HG02571 (cell line): ENCODE data around the gene TNNT1.
"Not testable (repeated sequence)": the region's sequence is repeated elsewhere in the genome, so short reads cannot be mapped to it uniquely, and the experiment has no call there.

Experiments
- ATAC-seq: cut with Tn5 transposase; IDR thresholded peaks from one replicate; pipeline ENCODE4 v1.9.1; 2021; ENCODE audit warnings: mild to moderate bottlenecking, moderate library complexity; ENCODE audit not compliant: unreplicated experiment

Gene TNNT1, protein sequence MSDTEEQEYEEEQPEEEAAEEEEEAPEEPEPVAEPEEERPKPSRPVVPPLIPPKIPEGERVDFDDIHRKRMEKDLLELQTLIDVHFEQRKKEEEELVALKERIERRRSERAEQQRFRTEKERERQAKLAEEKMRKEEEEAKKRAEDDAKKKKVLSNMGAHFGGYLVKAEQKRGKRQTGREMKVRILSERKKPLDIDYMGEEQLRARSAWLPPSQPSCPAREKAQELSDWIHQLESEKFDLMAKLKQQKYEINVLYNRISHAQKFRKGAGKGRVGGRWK

GRCh38 chr19:55149078-55150003, at the start of gene TNNT1:
Gene TNNT1, minus strand, starts transcription at chr19:55149206. Its CDS starts 2,049 bp downstream, at chr19:55147157.
- no peak for ATAC-seq

DNA sequence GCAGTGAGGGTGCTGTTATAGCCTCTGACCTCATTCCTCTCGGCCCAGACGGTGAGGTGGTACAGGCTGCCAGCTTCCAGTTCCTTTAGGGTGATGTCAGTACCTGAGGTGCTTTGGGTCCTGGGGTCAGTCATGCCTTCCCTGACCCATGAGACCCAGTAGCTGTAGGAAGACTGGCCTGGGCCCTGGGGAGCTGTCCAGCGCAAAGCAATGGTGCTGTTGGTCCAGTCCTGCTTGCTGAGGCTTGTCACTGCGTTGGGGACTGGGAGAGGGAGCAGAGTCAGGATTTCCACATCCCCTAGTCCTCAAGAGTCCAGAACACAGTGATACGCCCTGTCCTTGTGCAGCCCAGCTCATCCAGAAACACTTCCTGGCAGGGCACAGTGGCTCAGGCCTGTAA, 49.6 kb upstream of the TNNT1 start:
- ATAC-seq, result no peak

- no peak for ATAC-seq
Measured at GRCh38 chr19:55197528-55197927, 48.5 kb upstream of the TNNT1 start.

GRCh38 chr19:55196803-55197202, 47.8 kb upstream of the TNNT1 start:
- no peak for ATAC-seq

- no peak for ATAC-seq
Measured at GRCh38 chr19:55193481-55193880, 44.5 kb upstream of the TNNT1 start.

DNA sequence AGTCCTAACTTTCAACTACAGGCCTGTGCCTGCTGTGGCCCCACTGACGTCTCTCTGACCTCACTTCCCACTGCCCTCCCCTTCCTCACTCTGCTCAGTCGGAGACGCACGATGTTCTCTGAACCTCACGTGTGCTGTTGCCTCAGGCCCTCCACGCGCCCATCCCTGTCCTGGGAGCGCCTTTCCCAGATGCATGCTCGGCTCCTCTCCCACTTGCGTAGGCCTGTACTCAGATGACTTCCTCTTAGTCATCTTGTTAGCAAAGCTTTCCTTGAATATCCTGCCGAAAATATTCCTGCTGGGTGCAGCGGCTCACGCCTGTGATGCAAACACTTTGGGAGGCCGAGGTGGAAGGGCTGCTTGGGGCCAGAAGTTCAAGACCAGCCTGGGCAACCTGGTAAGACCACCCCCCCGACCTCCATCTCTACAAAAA, 40.4 kb upstream of the TNNT1 start:
- no peak for ATAC-seq

GRCh38 chr19:55188625-55189024, 39.6 kb upstream of the TNNT1 start:
- no peak for ATAC-seq

DNA sequence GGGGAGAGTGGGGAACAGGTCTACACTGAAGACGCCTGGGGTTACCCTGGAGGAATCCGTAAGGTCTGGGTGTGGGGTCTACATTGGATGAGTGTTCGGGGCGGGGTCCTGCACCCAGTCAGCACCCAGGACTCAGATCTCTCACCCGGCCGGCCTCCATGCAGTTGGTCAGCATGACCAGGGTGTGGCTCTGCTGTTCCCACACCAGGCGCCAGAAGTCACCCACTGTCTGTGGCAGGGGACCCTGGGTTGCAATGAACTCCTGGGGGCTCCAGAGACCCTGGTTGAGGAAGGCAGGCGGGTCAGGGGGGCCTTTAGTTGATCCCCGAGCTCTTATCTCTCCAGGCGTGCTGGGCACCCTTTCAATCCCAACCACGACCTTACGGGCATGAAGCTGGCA, 37.1 kb upstream of the TNNT1 start:
- no peak for ATAC-seq

DNA sequence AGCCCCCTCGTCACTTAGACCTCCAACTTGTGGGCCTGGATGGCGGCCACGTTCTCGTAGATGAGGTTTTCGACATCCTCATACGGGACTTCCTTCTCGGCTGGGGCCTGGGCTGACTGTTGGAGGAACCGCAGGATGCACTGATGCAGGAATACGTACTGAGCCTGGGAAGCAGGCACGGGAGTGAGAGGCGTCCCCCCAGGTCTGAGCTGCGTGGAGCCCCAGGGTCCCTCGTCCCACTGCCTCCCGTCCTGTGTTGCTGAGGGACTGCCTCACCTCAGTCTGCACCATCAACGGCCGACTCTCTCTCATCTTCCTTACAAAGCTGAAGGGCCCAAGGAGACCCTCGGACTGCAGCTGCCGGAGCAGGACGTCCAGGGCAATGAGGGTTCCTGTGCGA, 32.7 kb upstream of the TNNT1 start:
- ATAC-seq, result no peak

- no peak for ATAC-seq
Measured at GRCh38 chr19:55179606-55180484, 30.8 kb upstream of the TNNT1 start, which contains the start of gene SYT5. Gene SYT5, minus strand, starts transcription at chr19:55180289. Its CDS starts 1,248 bp downstream, at chr19:55179041.

DNA sequence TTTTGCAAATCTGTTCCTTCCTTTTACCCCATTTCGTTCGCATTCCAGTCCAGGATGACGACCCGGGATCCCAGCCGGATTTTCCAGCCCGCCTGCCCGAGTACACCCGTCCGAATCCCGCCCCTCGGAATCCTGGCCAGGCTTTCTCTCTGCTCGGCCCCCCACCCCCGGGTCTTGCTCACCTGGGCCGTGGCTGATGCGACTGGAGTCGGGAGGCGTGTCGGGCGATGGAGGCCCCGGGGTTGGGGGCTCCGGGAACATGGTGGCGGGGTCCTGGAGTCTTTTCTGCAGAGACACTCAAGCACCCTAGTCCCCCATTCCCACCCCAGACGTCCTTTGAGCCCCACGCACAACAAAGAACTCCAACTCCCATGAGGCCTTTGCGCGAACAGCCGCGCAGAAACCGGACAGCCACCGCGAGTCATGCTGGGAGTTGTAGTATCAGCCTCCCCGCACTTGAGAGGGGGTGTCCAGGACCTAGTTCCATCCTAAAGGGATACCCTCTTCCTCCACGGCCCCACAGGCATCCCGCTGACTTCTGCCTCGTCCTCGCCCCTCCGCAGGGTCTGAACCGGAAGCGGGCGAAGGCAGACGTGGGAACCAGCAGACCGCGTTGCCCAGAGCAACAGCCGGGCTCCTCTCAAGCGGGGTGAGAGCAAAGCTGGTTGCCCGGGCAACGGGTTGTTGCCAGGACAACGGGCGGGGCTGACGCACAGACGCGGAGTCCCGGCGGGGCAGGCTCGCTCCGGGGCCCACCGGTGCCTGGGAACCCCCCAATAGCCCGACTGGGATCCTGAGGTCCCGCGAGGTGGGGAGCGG, 30.0 kb upstream of the TNNT1 start:
- ATAC-seq, result peak; percentile 68

- ATAC-seq, result no peak
Measured at GRCh38 chr19:55176076-55176475, 27.1 kb upstream of the TNNT1 start.

- ATAC-seq, result no peak
Measured at GRCh38 chr19:55175117-55175867, 26.3 kb upstream of the TNNT1 start.

DNA sequence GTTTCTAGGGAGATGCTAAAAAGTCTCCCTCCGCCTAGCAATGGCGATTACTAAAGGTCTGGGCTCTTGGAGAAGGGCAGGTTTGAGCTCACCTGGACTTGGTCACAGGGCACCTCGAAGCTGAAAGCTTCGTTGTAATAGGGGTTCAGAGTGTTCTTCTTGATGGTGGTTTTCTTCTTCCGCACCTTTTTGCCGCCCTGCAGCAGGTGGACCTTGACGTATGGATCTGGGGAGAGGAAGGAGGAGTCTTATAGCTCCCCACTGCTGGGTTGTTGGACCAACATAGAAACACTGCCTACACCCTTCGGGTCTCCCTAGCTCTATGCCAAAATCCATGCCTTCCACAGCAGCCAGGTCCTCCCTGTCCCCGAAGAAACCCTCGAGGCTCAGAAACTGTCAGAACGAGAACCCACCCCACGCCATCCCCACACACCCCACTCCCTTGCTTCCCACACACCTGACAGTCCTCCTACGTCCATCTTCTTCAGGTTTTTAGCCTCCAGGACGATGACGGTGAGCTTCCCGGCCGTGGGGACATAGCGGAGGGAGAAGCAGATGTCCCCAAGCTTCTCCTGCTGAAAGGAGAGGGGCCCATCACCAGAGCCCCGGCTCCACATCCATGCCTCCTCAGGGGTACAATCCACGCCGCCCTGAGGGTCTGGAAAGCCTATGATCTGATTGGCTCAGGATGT, 25.6 kb upstream of the TNNT1 start:
- ATAC-seq, result no peak

- ATAC-seq, result no peak
Measured at GRCh38 chr19:55173714-55174409, 24.9 kb upstream of the TNNT1 start.

GRCh38 chr19:55173186-55173713, 24.2 kb upstream of the TNNT1 start:
- ATAC-seq, result no peak

GRCh38 chr19:55172741-55173140, 23.7 kb upstream of the TNNT1 start:
- no peak for ATAC-seq

DNA sequence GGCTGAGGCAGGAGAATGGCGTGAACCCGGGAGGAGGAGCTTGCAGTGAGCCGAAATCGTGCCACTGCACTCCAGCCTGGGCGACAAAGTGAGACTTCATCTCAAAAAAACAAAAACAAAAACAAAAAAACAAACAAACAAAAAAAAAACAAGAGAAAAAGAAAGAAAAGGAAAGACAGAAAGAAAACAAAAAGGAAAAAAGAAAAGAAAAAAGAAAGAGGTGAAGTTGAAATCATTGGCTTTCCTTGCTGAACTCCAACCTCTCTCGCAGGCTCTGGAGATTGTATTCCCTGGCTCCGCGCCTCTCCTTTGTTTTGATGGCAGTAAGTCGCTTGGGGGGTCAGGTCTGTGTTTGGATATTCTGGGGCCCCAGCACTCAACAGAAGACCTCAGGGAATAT, 23.3 kb upstream of the TNNT1 start:
- ATAC-seq, result not testable (repeated sequence)
